HCT116 (cell line): ENCODE data around the gene ETNK2. TPM values are rescaled to one million over a fixed set of nuclear protein-coding genes. Genes with fewer than 3 reads are reported as not detected.

Experiments
- ATAC-seq: fragments of 200-7000 bp; cut with Tn5 transposase; 2 replicates; pipeline ENCODE4 v1.9.1; 2020; ENCODE audit warnings: mild to moderate bottlenecking, moderate library complexity
- BruUV-seq: library from RNA; stranded (reverse); fragments of 400-500 nt; replicated peaks from 2 replicates; lab custom pipeline; 2021; lab: Mats Ljungman, UMichigan
- CTCF ChIA-PET: fragments of 300-600 bp; sonication (Branson Sonifier 250); formaldehyde crosslinking; loops from one replicate; lab custom pipeline; 2021; ENCODE audit warnings: antibody characterized with exemption; lab: Charles Lee
- POLR2A ChIA-PET: fragments of 300-600, 350-600 bp; sonication (Branson Sonifier 250); formaldehyde crosslinking; loops from one replicate; lab custom pipeline; 2021; ENCODE audit warnings: antibody characterized with exemption; lab: Charles Lee
- RAD21 ChIA-PET, 2 experiments: fragments of 300-600 bp; sonication (Branson Sonifier 250); formaldehyde crosslinking; loops; one replicate each; lab custom pipeline; 2023; ENCODE audit warnings: low total read pairs in 2 of 2; ENCODE audit not compliant: uncharacterized antibody in 2 of 2, unreplicated experiment in 2 of 2, low non-redundant PET in 1 of 2; lab: Charles Lee
- DNase-seq: peaks from one replicate; pipeline ENCODE4 v3.0.0-alpha.2; 2010; ENCODE audit warnings: low read depth, low spot score
- H2AFZ ChIP-seq: fragments of 200-600 bp; shearing (Covaris generic), sonication (generic); 2 replicates; pipeline ENCODE4 v1.6.1; 2017; ENCODE audit warnings: low read depth, mixed run types, mixed read lengths, antibody characterized with exemption, low read length; ENCODE audit not compliant: poor library complexity, severe bottlenecking
- H3K27ac ChIP-seq: 2 replicates; pipeline ENCODE4 v1.5.1; 2012; ENCODE audit warnings: low read depth, low read length
- H3K27me3 ChIP-seq: fragments of 200-600 bp; sonication (generic); 2 replicates; pipeline ENCODE4 v1.6.1; 2016; ENCODE audit warnings: mixed run types, low read length, mixed read lengths; ENCODE audit not compliant: insufficient read depth
- H3K36me3 ChIP-seq, 2 experiments: fragments of 200-500 bp in 1 of 2; fragments of 200-600 bp in 1 of 2; sonication (Bioruptor generic) in 1 of 2; sonication (generic) in 1 of 2; 2 replicates each; pipeline versions ENCODE4 v1.5.1 to v1.6.1; 2014 to 2016; ENCODE audit warnings: low read length in 2 of 2, inconsistent platforms in 1 of 2, mixed read lengths in 1 of 2, mixed run types in 1 of 2; ENCODE audit not compliant: insufficient read depth in 2 of 2, control insufficient read depth in 1 of 2
- H3K4me1 ChIP-seq, 2 experiments: fragments of 200-600 bp in 1 of 2; sonication (generic) in 1 of 2; 2 replicates each; pipeline versions ENCODE4 v1.5.1 to v1.6.1; 2012 to 2017; ENCODE audit warnings: low read length in 2 of 2, inconsistent platforms in 1 of 2, mild to moderate bottlenecking in 1 of 2, mixed read lengths in 1 of 2, mixed run types in 1 of 2, moderate library complexity in 1 of 2; ENCODE audit not compliant: insufficient read depth in 2 of 2, control insufficient read depth in 1 of 2
- H3K4me2 ChIP-seq: fragments of 200-600 bp; sonication (generic); 2 replicates; pipeline ENCODE4 v1.6.1; 2017; ENCODE audit warnings: mixed run types, low read length, mixed read lengths
- H3K4me3 ChIP-seq, 2 experiments: fragments of 200-600 bp in 1 of 2; sonication (generic) in 1 of 2; replicated peaks in 1 of 2; 2 replicates each; pipeline ENCODE4 v1.5.1; 2011 to 2016; ENCODE audit warnings: low read length in 2 of 2, control low read depth in 1 of 2, low read depth in 1 of 2, mild to moderate bottlenecking in 1 of 2, mixed read lengths in 1 of 2, mixed run types in 1 of 2
- H3K79me2 ChIP-seq: fragments of 200-600 bp; sonication (generic); 2 replicates; pipeline ENCODE4 v1.6.1; 2017; ENCODE audit warnings: mild to moderate bottlenecking, mixed run types, low read length, moderate library complexity, mixed read lengths; ENCODE audit not compliant: insufficient read depth
- H3K9ac ChIP-seq: fragments of 200-600 bp; sonication (generic); 2 replicates; pipeline ENCODE4 v1.6.1; 2016; ENCODE audit warnings: low read length, mixed read lengths
- H3K9me2 ChIP-seq: fragments of 200-600 bp; sonication (generic), shearing (Covaris generic); 2 replicates; pipeline ENCODE4 v1.6.1; 2017; ENCODE audit warnings: mixed run types, mild to moderate bottlenecking, moderate library complexity; ENCODE audit not compliant: insufficient read depth
- H3K9me3 ChIP-seq, 2 experiments: fragments of 200-500 bp in 1 of 2; fragments of 200-600 bp in 1 of 2; sonication (Bioruptor generic) in 1 of 2; sonication (generic) in 1 of 2; 2 replicates each; pipeline ENCODE4 v1.6.1; 2014 to 2017; ENCODE audit warnings: low read length in 2 of 2, mixed read lengths in 2 of 2, inconsistent platforms in 1 of 2, low read depth in 1 of 2, mild to moderate bottlenecking in 1 of 2, mixed run types in 1 of 2, moderate library complexity in 1 of 2; ENCODE audit not compliant: control insufficient read depth in 1 of 2, insufficient read depth in 1 of 2
- H4K20me1 ChIP-seq: fragments of 200-600 bp; sonication (generic), shearing (Covaris generic); 2 replicates; pipeline ENCODE4 v1.6.1; 2017; ENCODE audit warnings: mixed run types, mild to moderate bottlenecking, moderate library complexity; ENCODE audit not compliant: insufficient read depth
- ATF3 ChIP-seq: IDR thresholded peaks from 2 replicates; pipeline ENCODE4 v1.6.1; 2012
- CBX3 ChIP-seq: IDR thresholded peaks from 2 replicates; pipeline ENCODE4 v1.6.1; 2012; ENCODE audit warnings: low read depth
- CEBPB ChIP-seq: IDR thresholded peaks from 2 replicates; pipeline ENCODE4 v1.6.1; 2012; ENCODE audit warnings: low read depth
- CTCF ChIP-seq, 3 experiments: fragments of 200-600 bp in 1 of 3; sonication (generic) in 1 of 3; IDR thresholded peaks in 2 of 3; conservative IDR thresholded peaks in 1 of 3; 2 replicates each; pipeline ENCODE4 v1.5.1; 2012 to 2017; ENCODE audit warnings: low read depth in 2 of 3, low read length in 2 of 3, antibody characterized with exemption in 1 of 3, borderline replicate concordance in 1 of 3, control low read depth in 1 of 3, mild to moderate bottlenecking in 1 of 3, mixed read lengths in 1 of 3, mixed run types in 1 of 3, moderate library complexity in 1 of 3; ENCODE audit not compliant: insufficient read depth in 1 of 3
- EZH2 ChIP-seq: fragments of 200-600 bp; sonication (generic); IDR thresholded peaks from 2 replicates; pipeline ENCODE4 v1.6.1; 2017; ENCODE audit warnings: antibody characterized with exemption, mixed run types
- EZH2phosphoT487 ChIP-seq: fragments of 200-600 bp; IDR thresholded peaks from 2 replicates; pipeline ENCODE4 v1.6.1; 2018; ENCODE audit warnings: antibody characterized with exemption, borderline replicate concordance
- FOSL1 ChIP-seq: IDR thresholded peaks from 2 replicates; pipeline ENCODE4 v1.6.1; 2012; ENCODE audit warnings: low read depth
- POLR2A ChIP-seq: IDR thresholded peaks from 2 replicates; pipeline ENCODE4 v1.7.0; 2011; ENCODE audit warnings: borderline replicate concordance; ENCODE audit not compliant: insufficient read depth, insufficient read length; ENCODE audit errors: extremely low read depth
- SP1 ChIP-seq: IDR thresholded peaks from 2 replicates; pipeline ENCODE4 v1.6.1; 2012; ENCODE audit warnings: low read depth
- TCF7L2 ChIP-seq: IDR thresholded peaks from 2 replicates; pipeline ENCODE4 v1.7.0; 2011; ENCODE audit warnings: borderline replicate concordance, inconsistent platforms; ENCODE audit not compliant: insufficient read depth, insufficient read length; ENCODE audit errors: extremely low read depth
- ZNF274 ChIP-seq: fragments of 200-500 bp; sonication (Bioruptor generic); IDR thresholded peaks from 2 replicates; pipeline ENCODE4 v1.6.1; 2014; ENCODE audit warnings: mild to moderate bottlenecking, low read depth, low read length, inconsistent platforms
- intact Hi-C: fragments of 100-400 bp; cut with micrococcal nuclease; formaldehyde crosslinking; loops from 2 replicates; pipeline ENCODE4 v1.10.0; 2022
- total RNA-seq: library from RNA; stranded (reverse); gene quantifications from one replicate; pipeline ENCODE4 v1.2.1, GENCODE V29; 2021; ENCODE audit not compliant: unreplicated experiment
- TF ChIP-seq, protein P1 (sequence below): IDR thresholded peaks from 2 replicates; pipeline ENCODE4 v1.6.1; 2012
- TF ChIP-seq, protein P2 (sequence below): IDR thresholded peaks from 2 replicates; pipeline ENCODE4 v1.6.1; 2012; ENCODE audit warnings: low read depth

The ETNK2 gene
- total RNA-seq, 1 experiment from 2014 or later: 16.1 TPM

DNA sequence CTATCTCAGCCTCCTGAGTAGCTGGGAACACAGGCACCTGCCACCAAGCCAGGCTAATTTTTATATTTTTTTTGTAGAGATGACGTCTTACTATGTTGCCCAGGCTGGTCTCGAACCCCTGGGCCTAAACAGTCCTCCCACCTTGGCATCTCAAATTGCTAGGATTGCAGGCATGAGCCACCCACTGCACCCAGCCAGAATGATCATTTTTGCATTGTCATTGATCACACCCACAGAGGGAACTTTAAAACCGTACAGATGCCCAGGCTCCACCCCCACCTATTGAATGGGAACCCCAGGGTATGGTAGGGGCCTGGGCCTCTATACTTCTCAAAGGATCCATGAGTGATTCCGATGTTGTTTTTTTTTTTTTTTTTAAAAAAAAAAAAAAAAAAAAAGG lies 36.7 kb downstream of the ETNK2 start:
- ChIA-PET CTCF (no interaction called here), POLR2A (no interaction called here), RAD21 (no interaction called here)
- Histone ChIP-seq H3K9me2 (no peaks in the 10 kb centered on the region), H3K9ac (no peak overlapping the region), H3K27ac (no peak overlapping the region), H3K4me1 (peaks cover 14 to 24% of the 10 kb centered on the region in 2 experiments; a peak in 3 of 4 replicates), H3K9me3 (no peaks in the 10 kb centered on the region), H2AFZ (no peak overlapping the region), H3K79me2 (peaks cover 5% of the 10 kb centered on the region; the same call in 1 of the 2 replicates), H3K36me3 (no peaks in the 10 kb centered on the region; a peak in 1 of 4 replicates), H4K20me1 (no peaks in the 10 kb centered on the region), H3K27me3 (no peaks in the 10 kb centered on the region), H3K4me3 (no peak overlapping the region), H3K4me2 (no peak overlapping the region)
- ATAC-seq: no peak
- TF ChIP-seq, protein P1, sequence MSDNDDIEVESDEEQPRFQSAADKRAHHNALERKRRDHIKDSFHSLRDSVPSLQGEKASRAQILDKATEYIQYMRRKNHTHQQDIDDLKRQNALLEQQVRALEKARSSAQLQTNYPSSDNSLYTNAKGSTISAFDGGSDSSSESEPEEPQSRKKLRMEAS: no peak
- TF ChIP-seq TCF7L2 (no peak), ATF3 (no peak), EZH2phosphoT487 (no peak), EZH2 (no peak), ZNF274 (no peak), CBX3 (no peak), POLR2A (no peak), SP1 (no peak), CEBPB (no peak), CTCF (IDR thresholded peaks at IDR 0.05 in 2 of 3, conservative IDR thresholded peaks at IDR 0.05 in 1 of 3; ENCODE audit: borderline replicate concordance in 1 of 3, insufficient read depth in 1 of 3, low read depth in 2 of 3, low read length in 2 of 3) (no peak), FOSL1 (no peak)
- TF ChIP-seq, protein P2, sequence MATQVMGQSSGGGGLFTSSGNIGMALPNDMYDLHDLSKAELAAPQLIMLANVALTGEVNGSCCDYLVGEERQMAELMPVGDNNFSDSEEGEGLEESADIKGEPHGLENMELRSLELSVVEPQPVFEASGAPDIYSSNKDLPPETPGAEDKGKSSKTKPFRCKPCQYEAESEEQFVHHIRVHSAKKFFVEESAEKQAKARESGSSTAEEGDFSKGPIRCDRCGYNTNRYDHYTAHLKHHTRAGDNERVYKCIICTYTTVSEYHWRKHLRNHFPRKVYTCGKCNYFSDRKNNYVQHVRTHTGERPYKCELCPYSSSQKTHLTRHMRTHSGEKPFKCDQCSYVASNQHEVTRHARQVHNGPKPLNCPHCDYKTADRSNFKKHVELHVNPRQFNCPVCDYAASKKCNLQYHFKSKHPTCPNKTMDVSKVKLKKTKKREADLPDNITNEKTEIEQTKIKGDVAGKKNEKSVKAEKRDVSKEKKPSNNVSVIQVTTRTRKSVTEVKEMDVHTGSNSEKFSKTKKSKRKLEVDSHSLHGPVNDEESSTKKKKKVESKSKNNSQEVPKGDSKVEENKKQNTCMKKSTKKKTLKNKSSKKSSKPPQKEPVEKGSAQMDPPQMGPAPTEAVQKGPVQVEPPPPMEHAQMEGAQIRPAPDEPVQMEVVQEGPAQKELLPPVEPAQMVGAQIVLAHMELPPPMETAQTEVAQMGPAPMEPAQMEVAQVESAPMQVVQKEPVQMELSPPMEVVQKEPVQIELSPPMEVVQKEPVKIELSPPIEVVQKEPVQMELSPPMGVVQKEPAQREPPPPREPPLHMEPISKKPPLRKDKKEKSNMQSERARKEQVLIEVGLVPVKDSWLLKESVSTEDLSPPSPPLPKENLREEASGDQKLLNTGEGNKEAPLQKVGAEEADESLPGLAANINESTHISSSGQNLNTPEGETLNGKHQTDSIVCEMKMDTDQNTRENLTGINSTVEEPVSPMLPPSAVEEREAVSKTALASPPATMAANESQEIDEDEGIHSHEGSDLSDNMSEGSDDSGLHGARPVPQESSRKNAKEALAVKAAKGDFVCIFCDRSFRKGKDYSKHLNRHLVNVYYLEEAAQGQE: no peak
- no peak for DNase-seq
- intact Hi-C loops: no loop called here
- no TSS peak for BruUV-seq
